ENCODE measurements around the gene MCRIP2. TPM values are rescaled to one million over a fixed set of nuclear protein-coding genes. Genes with fewer than 3 reads are reported as not detected.

MCRIP2 gene
- total and polyA plus RNA-seq, 9 of the 15 experiments (the other 6 are each of a cell fraction or from before 2014, with no cell fraction given), result 0.80 to 120 (median 35.2) TPM

DNA sequence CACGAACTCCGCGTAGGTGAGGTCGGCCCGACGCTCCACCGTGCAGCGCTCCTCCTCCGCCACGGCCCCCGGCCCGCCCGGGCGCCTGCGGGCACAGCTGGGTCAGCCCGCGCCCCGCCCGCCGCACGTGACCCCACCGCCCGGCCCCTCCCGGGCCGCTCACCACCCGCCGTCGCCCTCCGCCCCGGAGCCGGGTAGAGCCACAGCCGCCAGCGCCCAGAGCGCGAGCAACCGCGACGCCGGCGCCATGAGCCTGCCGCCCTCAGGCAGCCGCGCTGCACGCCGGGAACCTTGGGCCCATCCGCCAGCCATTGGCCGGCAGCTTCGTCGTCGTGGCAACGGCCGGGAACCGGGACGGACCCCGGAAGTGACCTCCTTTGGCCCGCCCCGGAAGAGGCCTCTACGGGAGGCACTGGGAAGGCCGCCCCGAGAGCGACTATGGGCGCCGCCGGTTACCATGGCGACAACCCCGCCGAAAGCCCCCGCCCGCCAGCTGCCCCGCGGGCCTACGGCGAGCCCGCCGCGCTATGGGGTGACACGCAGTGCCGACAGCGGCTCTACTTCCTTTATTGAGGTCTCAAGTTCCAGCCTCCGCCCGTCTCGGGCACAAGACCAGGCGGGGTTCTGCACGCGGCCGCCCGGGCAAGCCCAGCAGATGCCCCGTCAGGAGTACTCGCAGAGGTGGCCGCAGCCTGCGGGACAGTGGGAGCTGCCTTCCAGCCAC is 42.6 kb downstream of the MCRIP2 start, which contains the start of gene JMJD8 (continued):
- peak; percentile 87 for TF ChIP-seq CCNT2 (IDR thresholded peaks at IDR 0.05; ENCODE audit: borderline replicate concordance, extremely low read depth, insufficient read length, low read depth, low read length)
- TF ChIP-seq SMAD4 (CRISPR knock-in tag; conservative IDR thresholded peaks at IDR 0.05), result no peak
- no peak for TF ChIP-seq GTF2E2 (tag; IDR thresholded peaks at IDR 0.05)
- TF ChIP-seq YY1 (IDR thresholded peaks at IDR 0.05; ENCODE audit: borderline replicate concordance in 1 of 3, control insufficient read depth in 1 of 3, extremely low read depth in 1 of 3, insufficient read depth in 3 of 3, insufficient read length in 1 of 3, insufficient replicate concordance in 2 of 3, low read depth in 1 of 3, low read length in 2 of 3), result peak; percentile 76 to 92 (median 89)
- no peak for TF ChIP-seq MECOM (CRISPR knock-in tag; IDR thresholded peaks at IDR 0.05)
- no peak for TF ChIP-seq ZNF699 (CRISPR knock-in tag; IDR thresholded peaks at IDR 0.05; ENCODE audit: insufficient replicate concordance)
- TF ChIP-seq ZFP36 (IDR thresholded peaks at IDR 0.05; ENCODE audit: low read depth, low read length, partially characterized antibody), result no peak
- no peak; the same call in 1 of the 2 replicates for TF ChIP-seq ZFPM2 (CRISPR knock-in tag; IDR thresholded peaks at IDR 0.05)
- no peak for TF ChIP-seq PYGO2 (tag; IDR thresholded peaks at IDR 0.05)
- no peak for TF ChIP-seq ASH1L (IDR thresholded peaks at IDR 0.05; ENCODE audit: borderline replicate concordance, low read depth, partially characterized antibody)
- no peak for TF ChIP-seq RFX5 (IDR thresholded peaks at IDR 0.05; ENCODE audit: low read depth, low read length)
- TF ChIP-seq, protein P1, sequence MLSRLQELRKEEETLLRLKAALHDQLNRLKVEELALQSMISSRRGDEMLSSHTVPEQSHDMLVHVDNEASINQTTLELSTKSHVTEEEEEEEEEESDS (CRISPR knock-in tag; IDR thresholded peaks at IDR 0.05), result no peak
- TF ChIP-seq SMC3 (conservative IDR thresholded peaks at IDR 0.05; ENCODE audit: insufficient read depth, low read depth, low read length), result no peak
- no peak for TF ChIP-seq CREBBP (IDR thresholded peaks at IDR 0.05; ENCODE audit: low read depth, low read length)
- TF ChIP-seq GTF2A2 (tag; IDR thresholded peaks at IDR 0.05), result no peak
- TF ChIP-seq ARID3A (IDR thresholded peaks at IDR 0.05; ENCODE audit: borderline replicate concordance, low read depth, low read length), result no peak
- TF ChIP-seq KLF13 (tag; IDR thresholded peaks at IDR 0.05; ENCODE audit: borderline replicate concordance, low read depth), result no peak
- no peak; the same call in 1 of the 2 replicates for TF ChIP-seq JUND (IDR thresholded peaks at IDR 0.05; ENCODE audit: borderline replicate concordance, low read depth, low read length)
- TF ChIP-seq JUND (tag; IDR thresholded peaks at IDR 0.05; ENCODE audit: borderline replicate concordance, low read depth, low read length), result no peak; the same call in 2 of the 3 replicates
- TF ChIP-seq ZNF232 (CRISPR knock-in tag; IDR thresholded peaks at IDR 0.05), result no peak
- TF ChIP-seq THRAP3 (IDR thresholded peaks at IDR 0.05; ENCODE audit: borderline replicate concordance), result no peak
- TF ChIP-seq POLR2B (IDR thresholded peaks at IDR 0.05; ENCODE audit: low read depth, partially characterized antibody), result peak; percentile 58
- TF ChIP-seq, protein P2, sequence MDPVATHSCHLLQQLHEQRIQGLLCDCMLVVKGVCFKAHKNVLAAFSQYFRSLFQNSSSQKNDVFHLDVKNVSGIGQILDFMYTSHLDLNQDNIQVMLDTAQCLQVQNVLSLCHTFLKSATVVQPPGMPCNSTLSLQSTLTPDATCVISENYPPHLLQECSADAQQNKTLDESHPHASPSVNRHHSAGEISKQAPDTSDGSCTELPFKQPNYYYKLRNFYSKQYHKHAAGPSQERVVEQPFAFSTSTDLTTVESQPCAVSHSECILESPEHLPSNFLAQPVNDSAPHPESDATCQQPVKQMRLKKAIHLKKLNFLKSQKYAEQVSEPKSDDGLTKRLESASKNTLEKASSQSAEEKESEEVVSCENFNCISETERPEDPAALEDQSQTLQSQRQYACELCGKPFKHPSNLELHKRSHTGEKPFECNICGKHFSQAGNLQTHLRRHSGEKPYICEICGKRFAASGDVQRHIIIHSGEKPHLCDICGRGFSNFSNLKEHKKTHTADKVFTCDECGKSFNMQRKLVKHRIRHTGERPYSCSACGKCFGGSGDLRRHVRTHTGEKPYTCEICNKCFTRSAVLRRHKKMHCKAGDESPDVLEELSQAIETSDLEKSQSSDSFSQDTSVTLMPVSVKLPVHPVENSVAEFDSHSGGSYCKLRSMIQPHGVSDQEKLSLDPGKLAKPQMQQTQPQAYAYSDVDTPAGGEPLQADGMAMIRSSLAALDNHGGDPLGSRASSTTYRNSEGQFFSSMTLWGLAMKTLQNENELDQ (CRISPR knock-in tag; IDR thresholded peaks at IDR 0.05; ENCODE audit: borderline replicate concordance), result no peak
- TF ChIP-seq U2AF1 (optimal IDR thresholded peaks at IDR 0.05; ENCODE audit: low read depth, low read length), result no peak
